ENCODE measurements around the gene GALR1.
A peak's percentile ranks its signal among the peaks of the same experiment; 100 is the strongest.

Gene GALR1

DNA sequence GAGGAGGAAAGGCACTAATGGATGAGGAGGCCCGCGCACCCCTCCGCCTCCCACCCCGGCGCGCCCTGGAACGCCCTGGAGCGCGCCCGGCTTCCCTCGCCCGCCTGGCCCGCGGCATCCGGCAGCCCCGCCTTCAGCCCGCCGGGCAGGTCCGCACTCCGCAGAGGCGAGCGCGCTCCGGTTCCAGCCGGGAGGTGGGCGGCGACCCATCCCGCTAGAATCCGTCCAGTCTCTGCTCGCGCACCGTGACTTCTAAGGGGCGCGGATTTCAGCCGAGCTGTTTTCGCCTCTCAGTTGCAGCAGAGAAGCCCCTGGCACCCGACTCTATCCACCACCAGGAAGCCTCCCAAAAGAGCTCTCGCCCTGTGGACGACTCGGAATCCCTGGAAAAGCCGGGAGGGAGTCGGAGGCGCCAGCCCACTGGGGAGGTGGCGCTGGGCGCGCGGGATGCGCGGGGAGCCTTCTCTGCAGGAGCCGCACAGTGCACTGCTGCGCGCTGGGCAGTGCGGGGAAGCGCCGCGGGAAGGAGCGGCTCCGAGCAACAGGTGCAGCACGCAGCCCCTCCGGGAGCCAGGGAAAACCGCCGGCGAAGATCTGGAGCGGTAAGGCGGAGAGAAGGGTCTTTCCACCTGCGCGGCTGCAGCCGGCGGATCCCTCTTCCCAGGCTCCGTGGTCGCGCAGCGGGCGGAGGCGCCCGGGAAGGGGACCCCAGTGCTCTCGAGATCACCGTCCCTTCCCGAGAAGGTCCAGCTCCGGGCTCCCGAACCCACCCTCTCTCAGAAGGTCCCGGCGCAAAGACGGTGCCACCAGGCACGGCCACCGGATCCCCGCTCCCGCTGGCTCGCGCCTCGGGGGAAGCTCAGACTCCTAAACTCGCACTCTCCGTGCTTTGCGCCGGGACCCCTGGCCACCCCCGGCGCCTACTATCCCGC, at the start of gene GALR1 (continued):
- TF ChIP-seq, protein P1, sequence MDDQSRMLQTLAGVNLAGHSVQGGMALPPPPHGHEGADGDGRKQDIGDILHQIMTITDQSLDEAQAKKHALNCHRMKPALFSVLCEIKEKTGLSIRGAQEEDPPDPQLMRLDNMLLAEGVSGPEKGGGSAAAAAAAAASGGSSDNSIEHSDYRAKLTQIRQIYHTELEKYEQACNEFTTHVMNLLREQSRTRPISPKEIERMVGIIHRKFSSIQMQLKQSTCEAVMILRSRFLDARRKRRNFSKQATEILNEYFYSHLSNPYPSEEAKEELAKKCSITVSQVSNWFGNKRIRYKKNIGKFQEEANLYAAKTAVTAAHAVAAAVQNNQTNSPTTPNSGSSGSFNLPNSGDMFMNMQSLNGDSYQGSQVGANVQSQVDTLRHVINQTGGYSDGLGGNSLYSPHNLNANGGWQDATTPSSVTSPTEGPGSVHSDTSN (CRISPR knock-in tag; IDR thresholded peaks at IDR 0.05) = peak; percentile 51; the same call in 1 of the 2 replicates

GRCh38 chr18:77201506-77201905, 48.1 kb upstream of the GALR1 start:
- Histone ChIP-seq H3K27ac (ENCODE audit: extremely low read depth, low read depth, low read length) (no peak overlapping the region), H3K9me3 (ENCODE audit: control insufficient read depth, insufficient read depth, low read depth, low read length) (no peaks in the 10 kb centered on the region), H3K36me3 (ENCODE audit: control insufficient read depth in 2 of 2, insufficient read depth in 1 of 2, low read length in 2 of 2) (no peaks in the 10 kb centered on the region), H3K4me1 (ENCODE audit: control insufficient read depth, insufficient read depth, low read length) (no peaks in the 10 kb centered on the region), H3K4me3 (ENCODE audit: low read depth, low read length) (no peak overlapping the region)
- POLR2A ChIA-PET = no interaction called here
- TF ChIP-seq ZNF571 (tag by site-specific recombination; IDR thresholded peaks at IDR 0.05) (no peak), ZNF776 (tag by site-specific recombination; IDR thresholded peaks at IDR 0.05; ENCODE audit: borderline replicate concordance) (no peak), OVOL3 (tag by site-specific recombination; IDR thresholded peaks at IDR 0.05) (no peak), ZFP3 (tag by site-specific recombination; IDR thresholded peaks at IDR 0.05; ENCODE audit: low read depth) (no peak)
- TF ChIP-seq, protein P1 (CRISPR knock-in tag; IDR thresholded peaks at IDR 0.05) = no peak
- CTCF ChIA-PET = interaction anchor here (0.6 to 0.9 kb wide), 2 partner anchors 9 to 501 kb away, joined by 3 to 4 read pairs; no protein-coding TSS in a partner anchor

DNA sequence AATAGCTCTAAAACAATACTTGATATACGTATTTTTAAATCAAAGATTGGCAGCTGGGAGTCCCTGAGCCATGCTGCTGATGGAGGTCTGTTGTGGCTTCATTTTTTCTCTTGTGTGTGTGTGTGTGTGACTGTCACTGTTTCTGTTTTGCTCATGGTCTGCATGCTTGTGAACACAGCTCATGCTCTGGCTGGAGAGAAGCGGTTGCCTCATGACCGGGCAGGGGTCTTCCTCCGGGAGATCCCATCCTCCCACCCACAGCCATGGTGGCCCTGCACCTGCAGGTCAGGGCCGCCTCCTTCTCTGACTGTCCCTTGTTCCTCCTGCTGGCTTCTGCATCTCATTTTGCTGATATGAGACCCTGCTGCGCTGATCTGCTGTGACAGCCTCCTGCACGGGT, 47.3 kb upstream of the GALR1 start:
- Histone ChIP-seq H3K9me3 (ENCODE audit: control insufficient read depth, insufficient read depth, low read depth, low read length) (no peaks in the 10 kb centered on the region), H3K36me3 (ENCODE audit: control insufficient read depth in 2 of 2, insufficient read depth in 1 of 2, low read length in 2 of 2) (no peaks in the 10 kb centered on the region), H3K4me3 (ENCODE audit: low read depth, low read length) (no peak overlapping the region), H3K27ac (ENCODE audit: extremely low read depth, low read depth, low read length) (no peak overlapping the region), H3K4me1 (ENCODE audit: control insufficient read depth, insufficient read depth, low read length) (no peaks in the 10 kb centered on the region)
- ChIA-PET CTCF (interaction anchor here (1.0 kb wide), 1 partner anchor 10 kb away, joined by 3 read pairs; no protein-coding TSS in a partner anchor), POLR2A (no interaction called here)
- TF ChIP-seq ZNF777 (tag by site-specific recombination; IDR thresholded peaks at IDR 0.05; ENCODE audit: borderline replicate concordance) (no peak), KLF9 (tag by site-specific recombination; IDR thresholded peaks at IDR 0.05; ENCODE audit: low read depth) (no peak), HIC1 (tag by site-specific recombination; IDR thresholded peaks at IDR 0.05) (no peak), GLIS1 (tag by site-specific recombination; IDR thresholded peaks at IDR 0.05) (no peak), ZNF792 (tag by site-specific recombination; IDR thresholded peaks at IDR 0.05) (no peak), ZNF623 (tag by site-specific recombination; IDR thresholded peaks at IDR 0.05) (no peak), ZNF433 (tag by site-specific recombination; IDR thresholded peaks at IDR 0.05; ENCODE audit: low read depth) (no peak), ZFP41 (tag by site-specific recombination; IDR thresholded peaks at IDR 0.05; ENCODE audit: borderline replicate concordance) (no peak), ZNF302 (tag by site-specific recombination; IDR thresholded peaks at IDR 0.05; ENCODE audit: low read depth) (no peak)
- TF ChIP-seq, protein P2, sequence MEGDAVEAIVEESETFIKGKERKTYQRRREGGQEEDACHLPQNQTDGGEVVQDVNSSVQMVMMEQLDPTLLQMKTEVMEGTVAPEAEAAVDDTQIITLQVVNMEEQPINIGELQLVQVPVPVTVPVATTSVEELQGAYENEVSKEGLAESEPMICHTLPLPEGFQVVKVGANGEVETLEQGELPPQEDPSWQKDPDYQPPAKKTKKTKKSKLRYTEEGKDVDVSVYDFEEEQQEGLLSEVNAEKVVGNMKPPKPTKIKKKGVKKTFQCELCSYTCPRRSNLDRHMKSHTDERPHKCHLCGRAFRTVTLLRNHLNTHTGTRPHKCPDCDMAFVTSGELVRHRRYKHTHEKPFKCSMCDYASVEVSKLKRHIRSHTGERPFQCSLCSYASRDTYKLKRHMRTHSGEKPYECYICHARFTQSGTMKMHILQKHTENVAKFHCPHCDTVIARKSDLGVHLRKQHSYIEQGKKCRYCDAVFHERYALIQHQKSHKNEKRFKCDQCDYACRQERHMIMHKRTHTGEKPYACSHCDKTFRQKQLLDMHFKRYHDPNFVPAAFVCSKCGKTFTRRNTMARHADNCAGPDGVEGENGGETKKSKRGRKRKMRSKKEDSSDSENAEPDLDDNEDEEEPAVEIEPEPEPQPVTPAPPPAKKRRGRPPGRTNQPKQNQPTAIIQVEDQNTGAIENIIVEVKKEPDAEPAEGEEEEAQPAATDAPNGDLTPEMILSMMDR (tag by site-specific recombination; IDR thresholded peaks at IDR 0.05) = no peak
- TF ChIP-seq, protein P3, sequence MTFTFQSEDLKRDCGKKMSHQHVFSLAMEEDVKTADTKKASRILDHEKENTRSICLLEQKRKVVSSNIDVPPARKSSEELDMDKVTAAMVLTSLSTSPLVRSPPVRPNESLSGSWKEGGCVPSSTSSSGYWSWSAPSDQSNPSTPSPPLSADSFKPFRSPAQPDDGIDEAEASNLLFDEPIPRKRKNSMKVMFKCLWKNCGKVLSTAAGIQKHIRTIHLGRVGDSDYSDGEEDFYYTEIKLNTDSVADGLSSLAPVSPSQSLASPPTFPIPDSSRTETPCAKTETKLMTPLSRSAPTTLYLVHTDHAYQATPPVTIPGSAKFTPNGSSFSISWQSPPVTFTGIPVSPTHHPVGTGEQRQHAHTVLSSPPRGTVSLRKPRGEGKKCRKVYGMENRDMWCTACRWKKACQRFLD (tag by site-specific recombination; IDR thresholded peaks at IDR 0.05) = no peak
- TF ChIP-seq, protein P4, sequence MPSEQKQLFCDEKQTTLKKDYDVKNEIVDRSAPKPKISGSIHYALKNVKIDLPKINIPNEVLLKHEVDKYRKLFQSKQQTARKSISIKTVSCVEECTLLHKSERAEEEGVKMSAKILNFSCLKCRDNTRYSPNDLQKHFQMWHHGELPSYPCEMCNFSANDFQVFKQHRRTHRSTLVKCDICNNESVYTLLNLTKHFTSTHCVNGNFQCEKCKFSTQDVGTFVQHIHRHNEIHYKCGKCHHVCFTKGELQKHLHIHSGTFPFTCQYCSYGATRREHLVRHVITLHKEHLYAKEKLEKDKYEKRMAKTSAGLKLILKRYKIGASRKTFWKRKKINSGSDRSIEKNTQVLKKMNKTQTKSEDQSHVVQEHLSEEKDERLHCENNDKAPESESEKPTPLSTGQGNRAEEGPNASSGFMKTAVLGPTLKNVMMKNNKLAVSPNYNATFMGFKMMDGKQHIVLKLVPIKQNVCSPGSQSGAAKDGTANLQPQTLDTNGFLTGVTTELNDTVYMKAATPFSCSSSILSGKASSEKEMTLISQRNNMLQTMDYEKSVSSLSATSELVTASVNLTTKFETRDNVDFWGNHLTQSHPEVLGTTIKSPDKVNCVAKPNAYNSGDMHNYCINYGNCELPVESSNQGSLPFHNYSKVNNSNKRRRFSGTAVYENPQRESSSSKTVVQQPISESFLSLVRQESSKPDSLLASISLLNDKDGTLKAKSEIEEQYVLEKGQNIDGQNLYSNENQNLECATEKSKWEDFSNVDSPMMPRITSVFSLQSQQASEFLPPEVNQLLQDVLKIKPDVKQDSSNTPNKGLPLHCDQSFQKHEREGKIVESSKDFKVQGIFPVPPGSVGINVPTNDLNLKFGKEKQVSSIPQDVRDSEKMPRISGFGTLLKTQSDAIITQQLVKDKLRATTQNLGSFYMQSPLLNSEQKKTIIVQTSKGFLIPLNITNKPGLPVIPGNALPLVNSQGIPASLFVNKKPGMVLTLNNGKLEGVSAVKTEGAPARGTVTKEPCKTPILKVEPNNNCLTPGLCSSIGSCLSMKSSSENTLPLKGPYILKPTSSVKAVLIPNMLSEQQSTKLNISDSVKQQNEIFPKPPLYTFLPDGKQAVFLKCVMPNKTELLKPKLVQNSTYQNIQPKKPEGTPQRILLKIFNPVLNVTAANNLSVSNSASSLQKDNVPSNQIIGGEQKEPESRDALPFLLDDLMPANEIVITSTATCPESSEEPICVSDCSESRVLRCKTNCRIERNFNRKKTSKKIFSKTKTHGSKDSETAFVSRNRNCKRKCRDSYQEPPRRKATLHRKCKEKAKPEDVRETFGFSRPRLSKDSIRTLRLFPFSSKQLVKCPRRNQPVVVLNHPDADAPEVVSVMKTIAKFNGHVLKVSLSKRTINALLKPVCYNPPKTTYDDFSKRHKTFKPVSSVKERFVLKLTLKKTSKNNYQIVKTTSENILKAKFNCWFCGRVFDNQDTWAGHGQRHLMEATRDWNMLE (tag by site-specific recombination; conservative IDR thresholded peaks at IDR 0.05; ENCODE audit: low read depth) = no peak
